Rectal smooth muscle tissue (tissue), 1 donor: ENCODE measurements around the gene SALL1.

Experiments
- H3K27ac ChIP-seq: one replicate; pipeline ENCODE4 v1.7.0; 2013; ENCODE audit warnings: low read depth, low read length, inconsistent platforms
- H3K27me3 ChIP-seq: one replicate; pipeline ENCODE4 v1.7.0; 2013; ENCODE audit warnings: low read length; ENCODE audit not compliant: control insufficient read depth, insufficient read depth
- H3K36me3 ChIP-seq: one replicate; pipeline ENCODE4 v1.7.0; 2013; ENCODE audit warnings: low read length; ENCODE audit not compliant: control insufficient read depth, insufficient read depth
- H3K4me1 ChIP-seq: one replicate; pipeline ENCODE4 v1.7.0; 2013; ENCODE audit warnings: low read length; ENCODE audit not compliant: control insufficient read depth, insufficient read depth
- H3K4me3 ChIP-seq: one replicate; pipeline ENCODE4 v1.7.0; 2013; ENCODE audit warnings: low read length
- H3K9ac ChIP-seq: one replicate; pipeline ENCODE4 v1.7.0; 2013; ENCODE audit warnings: low read length

SALL1 gene

GRCh38 chr16:51133183-51133582 is 17.9 kb downstream of the SALL1 start:
- Histone ChIP-seq H3K27ac (no peak overlapping the region), H3K4me1 (no peaks in the 10 kb centered on the region), H3K36me3 (no peaks in the 10 kb centered on the region), H3K27me3 (no peaks in the 10 kb centered on the region), H3K4me3 (no peak overlapping the region), H3K9ac (no peak overlapping the region)

- Histone ChIP-seq H3K4me3 (no peak overlapping the region), H3K27ac (no peak overlapping the region), H3K4me1 (no peaks in the 10 kb centered on the region), H3K36me3 (no peaks in the 10 kb centered on the region), H3K27me3 (no peaks in the 10 kb centered on the region), H3K9ac (no peak overlapping the region)
Observed at GRCh38 chr16:51132490-51133115, 18.5 kb downstream of the SALL1 start.

GRCh38 chr16:51131619-51132018 is 19.5 kb downstream of the SALL1 start:
- Histone ChIP-seq H3K27me3 (no peaks in the 10 kb centered on the region), H3K27ac (no peak overlapping the region), H3K36me3 (no peaks in the 10 kb centered on the region), H3K4me3 (no peak overlapping the region), H3K4me1 (no peaks in the 10 kb centered on the region), H3K9ac (no peak overlapping the region)

DNA sequence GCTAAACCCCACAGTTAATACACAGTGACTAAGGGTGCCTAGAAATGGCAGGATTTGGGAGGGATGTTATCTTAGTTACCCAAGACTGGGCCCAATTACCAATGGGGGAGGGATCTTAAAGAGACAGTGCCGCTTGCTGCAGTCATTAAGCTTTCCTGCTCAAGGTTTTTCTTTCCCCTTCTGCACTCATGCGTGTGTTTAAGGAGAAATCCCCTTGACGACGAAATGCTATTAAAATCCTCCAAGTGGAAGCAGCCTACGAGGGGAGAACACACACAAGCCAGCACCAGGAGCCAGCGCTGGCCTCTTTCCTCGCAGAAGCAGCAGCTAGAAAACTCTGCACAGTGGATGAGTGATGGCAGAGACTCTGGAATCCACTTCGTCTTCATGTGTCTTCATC is 22.0 kb downstream of the SALL1 start:
- H3K36me3 ChIP-seq = no peaks in the 10 kb centered on the region
- H3K27me3 ChIP-seq = no peaks in the 10 kb centered on the region
- no peak overlapping the region for H3K9ac ChIP-seq
- no peak overlapping the region for H3K4me3 ChIP-seq
- H3K27ac ChIP-seq = no peak overlapping the region
- H3K4me1 ChIP-seq = no peaks in the 10 kb centered on the region

GRCh38 chr16:51125992-51126391 is 25.1 kb downstream of the SALL1 start:
- Histone ChIP-seq H3K36me3 (no peaks in the 10 kb centered on the region), H3K9ac (no peak overlapping the region), H3K27ac (no peak overlapping the region), H3K27me3 (no peaks in the 10 kb centered on the region), H3K4me3 (no peak overlapping the region), H3K4me1 (no peaks in the 10 kb centered on the region)

GRCh38 chr16:51124896-51125295 is 26.2 kb downstream of the SALL1 start:
- Histone ChIP-seq H3K27ac (no peak overlapping the region), H3K27me3 (no peaks in the 10 kb centered on the region)

GRCh38 chr16:51121850-51122249 is 29.2 kb downstream of the SALL1 start:
- Histone ChIP-seq H3K27ac (no peak overlapping the region), H3K9ac (no peak overlapping the region), H3K4me3 (no peak overlapping the region), H3K27me3 (no peaks in the 10 kb centered on the region), H3K4me1 (no peaks in the 10 kb centered on the region), H3K36me3 (no peaks in the 10 kb centered on the region)

More at GRCh38 chr16:51124896-51125295, 26.2 kb downstream of the SALL1 start:
- H3K4me3 ChIP-seq = no peak overlapping the region
- no peaks in the 10 kb centered on the region for H3K36me3 ChIP-seq
- no peak overlapping the region for H3K9ac ChIP-seq
- H3K4me1 ChIP-seq = no peaks in the 10 kb centered on the region

- H3K4me3 ChIP-seq = no peak overlapping the region
- H3K27me3 ChIP-seq = no peaks in the 10 kb centered on the region
- no peaks in the 10 kb centered on the region for H3K4me1 ChIP-seq
- no peak overlapping the region for H3K27ac ChIP-seq
- no peak overlapping the region for H3K9ac ChIP-seq
- H3K36me3 ChIP-seq = no peaks in the 10 kb centered on the region
Observed at GRCh38 chr16:51120730-51121347, 30.2 kb downstream of the SALL1 start.

- H3K9ac ChIP-seq = no peak overlapping the region
- H3K27ac ChIP-seq = no peak overlapping the region
- H3K4me3 ChIP-seq = no peak overlapping the region
- no peaks in the 10 kb centered on the region for H3K27me3 ChIP-seq
- no peaks in the 10 kb centered on the region for H3K4me1 ChIP-seq
- H3K36me3 ChIP-seq = no peaks in the 10 kb centered on the region
Observed at GRCh38 chr16:51119973-51120729, 30.9 kb downstream of the SALL1 start.

DNA sequence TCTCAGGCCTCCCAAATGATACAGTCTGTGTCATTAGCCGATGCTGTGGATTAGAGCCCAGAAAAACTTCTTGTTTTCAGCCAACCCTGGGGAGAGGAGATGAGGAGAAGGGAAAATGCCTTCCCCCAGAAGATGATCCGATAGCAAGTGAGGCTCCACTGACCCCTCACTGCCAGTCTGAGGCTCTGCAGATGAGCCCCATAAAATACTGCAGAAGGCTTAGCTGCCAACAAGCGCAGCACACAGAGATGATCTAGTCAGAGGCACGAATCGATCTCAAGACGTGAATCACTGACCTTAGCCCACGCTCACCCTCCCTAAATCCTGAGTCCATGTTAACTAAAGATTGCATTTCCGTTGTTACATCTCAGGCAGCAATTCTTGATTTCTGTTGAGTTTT is 31.5 kb downstream of the SALL1 start:
- Histone ChIP-seq H3K4me3 (no peak overlapping the region), H3K36me3 (no peaks in the 10 kb centered on the region), H3K27me3 (no peaks in the 10 kb centered on the region), H3K9ac (no peak overlapping the region), H3K4me1 (no peaks in the 10 kb centered on the region), H3K27ac (no peak overlapping the region)

- Histone ChIP-seq H3K9ac (no peak overlapping the region), H3K27me3 (no peaks in the 10 kb centered on the region), H3K4me1 (no peaks in the 10 kb centered on the region)
Observed at GRCh38 chr16:51116353-51116752, 34.7 kb downstream of the SALL1 start.

GRCh38 chr16:51114382-51114781 is 36.7 kb downstream of the SALL1 start:
- H3K9ac ChIP-seq = no peak overlapping the region

More at GRCh38 chr16:51116353-51116752, 34.7 kb downstream of the SALL1 start:
- H3K27ac ChIP-seq = no peak overlapping the region
- no peak overlapping the region for H3K4me3 ChIP-seq
- H3K36me3 ChIP-seq = no peaks in the 10 kb centered on the region

More at GRCh38 chr16:51114382-51114781, 36.7 kb downstream of the SALL1 start:
- H3K36me3 ChIP-seq = no peaks in the 10 kb centered on the region
- H3K4me1 ChIP-seq = no peaks in the 10 kb centered on the region
- no peaks in the 10 kb centered on the region for H3K27me3 ChIP-seq
- H3K4me3 ChIP-seq = no peak overlapping the region
- no peak overlapping the region for H3K27ac ChIP-seq
